Stimulated activated CD8-positive, alpha-beta memory T cell treated with anti-CD3 and anti-CD28 coated beads, Interleukin-4, amount 100 ng/mL, for 1 hour (primary cell): ENCODE measurements around the gene STXBP1.
A peak's percentile ranks its signal among the peaks of the same experiment; 100 is the strongest.
"Not testable (repeated sequence)": the region's sequence is repeated elsewhere in the genome, so short reads cannot be mapped to it uniquely, and the experiment has no call there.

ENCODE experiments used
- DNase-seq, 2 donors: peaks; one replicate each; pipeline ENCODE4 v3.0.0-alpha.2; 2020; ENCODE audit warnings: low read depth in 2 of 2, low spot score in 1 of 2

The STXBP1 gene

DNA sequence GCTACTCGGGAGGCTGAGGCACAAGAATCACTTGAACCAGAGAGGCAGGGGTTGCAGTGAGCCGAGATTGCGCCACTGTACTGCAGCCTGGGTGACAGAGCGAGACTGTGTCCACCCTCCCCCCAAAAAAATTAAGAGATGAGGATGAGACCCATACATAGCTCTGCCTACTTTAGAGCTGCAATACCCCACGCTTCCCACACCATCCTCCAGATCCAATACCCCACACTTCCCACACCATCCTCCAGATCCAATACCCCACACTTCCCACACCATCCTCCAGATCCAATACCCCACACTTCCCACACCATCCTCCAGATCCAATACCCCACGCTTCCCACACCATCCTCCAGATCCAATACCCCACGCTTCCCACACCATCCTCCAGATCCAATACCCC, 34.9 kb upstream of the STXBP1 start:
- DNase-seq, result not testable (repeated sequence)

DNA sequence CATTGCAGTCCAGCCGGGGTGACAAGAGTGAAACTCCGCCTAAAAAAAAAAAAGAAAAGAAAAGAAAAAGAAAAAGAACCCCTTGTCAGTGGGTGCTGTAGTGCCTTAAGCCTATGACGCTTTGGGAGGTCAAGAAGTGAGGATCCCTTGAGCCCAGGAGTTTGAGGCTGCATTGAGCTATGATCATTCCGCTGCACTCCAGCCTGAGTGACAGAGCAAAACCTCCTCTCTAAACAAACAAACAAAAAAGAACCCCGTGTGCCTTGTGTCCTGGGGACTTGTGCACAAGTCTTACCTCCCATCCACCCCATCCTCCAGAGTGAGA, 33.5 kb upstream of the STXBP1 start:
- no peak for DNase-seq

DNA sequence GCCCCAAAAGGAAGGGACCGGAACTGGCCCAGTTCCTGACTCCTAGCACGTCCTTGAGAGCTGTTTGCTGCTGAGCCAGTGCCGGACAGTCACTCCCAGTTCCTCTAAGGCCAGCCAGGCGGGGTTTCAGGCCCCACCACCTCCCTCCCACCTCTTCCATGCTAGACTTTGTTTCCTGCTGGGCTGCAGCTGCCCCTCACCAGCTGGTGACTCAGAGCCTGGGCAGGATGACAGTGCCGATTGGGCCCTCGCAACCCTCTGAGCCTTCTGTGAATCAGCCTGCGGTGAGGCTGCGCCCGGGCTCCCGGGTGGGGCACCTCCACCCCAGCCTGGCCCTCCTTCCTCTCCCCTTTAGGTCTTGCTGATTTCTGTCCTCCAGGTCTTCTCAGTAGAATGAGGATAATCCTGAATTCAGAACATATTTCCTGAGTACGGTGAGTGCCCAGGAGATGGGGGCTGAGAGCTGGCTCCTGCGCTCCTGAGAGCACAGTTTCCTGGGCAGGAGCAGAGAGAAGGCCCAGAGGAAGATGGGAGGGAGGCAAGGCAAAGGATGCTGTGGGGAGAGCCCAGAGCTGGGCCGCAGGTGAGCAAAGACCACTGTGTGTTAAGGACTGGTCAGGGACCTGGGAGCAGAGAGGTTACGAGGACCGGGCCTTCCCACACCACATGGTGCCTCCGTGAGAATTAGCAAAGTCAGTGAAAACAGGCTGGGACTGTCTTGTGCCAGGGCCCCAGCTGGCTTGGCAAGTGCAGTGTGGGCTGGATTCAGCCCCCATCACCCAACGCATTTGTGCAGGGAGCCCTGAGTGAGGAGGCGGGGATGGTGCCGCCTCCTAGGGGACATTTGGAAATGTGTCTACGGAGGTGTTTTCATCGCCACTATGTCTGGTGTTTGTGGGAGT, 32.9 kb upstream of the STXBP1 start:
- peak; percentile 48 to 65 for DNase-seq

DNA sequence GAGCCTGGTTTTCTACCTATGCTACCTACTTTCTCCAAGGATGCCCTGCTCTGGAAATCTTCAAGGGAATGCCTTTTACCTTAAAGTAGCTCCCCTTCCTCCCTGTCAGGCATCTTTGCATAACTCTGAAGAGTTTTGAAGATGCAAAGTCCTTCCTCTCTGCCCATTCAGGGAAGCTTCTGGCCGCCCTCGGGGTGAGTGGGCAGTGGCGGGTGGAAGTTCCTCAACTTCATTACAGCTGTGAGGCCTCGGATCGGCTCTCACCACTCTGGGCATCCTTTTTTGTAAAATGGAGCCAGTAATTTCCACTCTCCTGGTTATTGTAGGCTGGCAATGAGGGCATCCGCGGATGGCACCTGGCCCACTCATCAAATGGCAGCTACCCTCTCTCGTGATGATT, 31.7 kb upstream of the STXBP1 start:
- DNase-seq, result no peak

DNA sequence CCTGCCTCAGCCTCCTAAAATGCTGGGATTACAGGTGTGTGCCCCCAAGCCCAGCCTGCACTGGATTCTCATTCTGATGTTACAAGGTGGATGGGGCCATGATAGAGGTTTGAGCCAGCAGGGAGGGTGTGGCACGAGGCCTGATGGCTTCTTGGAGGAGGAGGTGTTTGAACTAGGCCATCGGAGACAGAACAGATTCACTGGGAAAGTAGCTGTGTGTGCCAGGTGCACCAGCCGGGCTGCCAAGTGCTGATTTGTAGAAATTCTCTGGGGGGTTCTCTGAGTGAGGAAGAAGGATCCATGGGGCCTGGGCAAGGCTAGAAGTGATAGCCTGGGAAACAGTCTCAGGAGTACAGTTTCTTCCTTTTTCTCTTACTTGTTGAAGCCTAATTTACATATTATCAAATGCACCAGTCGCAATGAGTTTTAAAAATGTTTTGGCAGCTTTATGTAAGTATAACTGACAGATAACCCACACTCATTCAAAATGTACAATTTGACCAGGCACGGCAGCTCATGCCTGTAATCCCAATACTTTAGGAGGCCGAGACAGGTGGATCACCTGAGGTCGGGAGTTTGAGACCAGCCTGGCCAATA, 31.1 kb upstream of the STXBP1 start:
- no peak for DNase-seq

DNA sequence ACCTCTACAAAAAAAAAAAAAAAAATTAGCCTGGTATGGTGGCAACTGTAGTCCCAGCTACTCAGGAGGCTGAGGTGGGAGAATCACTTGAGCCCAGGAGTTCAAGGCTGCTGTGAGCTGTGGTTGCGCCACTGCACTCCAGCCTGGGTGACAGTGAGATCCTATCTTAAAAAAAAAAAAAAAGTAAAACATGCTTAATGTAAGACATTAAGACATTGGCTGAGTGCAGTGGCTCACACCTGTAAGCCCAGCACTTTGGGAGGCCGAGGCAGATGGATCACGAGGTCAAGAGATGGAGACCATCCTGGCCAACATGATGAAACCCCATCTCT, 27.6 kb upstream of the STXBP1 start:
- DNase-seq, result not testable (repeated sequence)

DNA sequence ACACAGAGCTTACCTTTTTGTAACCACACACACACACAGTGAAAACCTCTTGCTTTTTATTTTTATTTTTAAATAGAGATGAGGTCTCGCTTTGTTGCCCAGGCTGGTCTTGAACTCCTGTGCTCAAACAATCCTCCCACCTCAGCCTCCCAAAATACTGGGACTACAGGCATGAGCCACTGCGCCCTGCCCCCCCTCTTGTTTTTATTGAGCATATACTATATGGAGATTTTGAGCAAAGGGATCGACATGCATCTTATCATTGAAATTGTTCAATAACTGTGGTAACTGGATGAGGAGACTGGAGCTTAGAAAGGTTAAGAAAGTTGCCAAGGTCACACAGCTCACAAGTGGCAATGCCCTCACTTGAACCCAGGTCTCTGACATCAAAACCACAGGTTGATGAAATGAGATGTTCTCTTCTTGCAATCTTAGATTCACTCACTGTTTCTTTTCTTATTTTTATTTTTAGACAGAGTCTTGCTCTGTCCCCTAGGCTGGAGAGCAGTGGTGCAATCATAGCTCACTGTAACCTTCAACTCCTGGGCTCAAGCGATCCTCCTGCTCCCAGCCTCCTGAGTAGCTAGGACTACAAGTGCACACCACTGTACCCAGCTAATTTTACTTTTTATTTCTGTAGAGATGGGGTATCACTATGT, 26.8 kb upstream of the STXBP1 start:
- DNase-seq, result no peak

DNA sequence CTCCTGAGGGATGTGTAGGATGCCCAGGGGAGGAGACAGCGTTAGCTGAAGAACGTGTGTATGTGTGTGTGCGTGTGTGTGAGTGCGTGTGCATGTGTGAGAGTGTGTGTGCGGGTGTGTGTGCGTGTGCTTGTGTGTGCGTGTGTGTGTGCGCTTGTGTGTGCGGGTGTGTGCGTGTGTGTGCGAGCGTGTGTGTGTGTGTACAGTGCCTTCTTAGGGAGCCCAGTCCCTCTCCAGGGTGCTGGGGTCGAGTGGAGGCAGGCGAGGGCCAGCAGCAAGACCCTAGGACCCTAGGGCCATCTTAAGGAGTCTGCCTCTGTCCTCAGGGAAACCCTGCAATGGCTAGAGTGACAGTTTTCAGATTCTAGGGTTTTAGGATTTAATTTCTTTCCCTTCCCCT, 26.0 kb upstream of the STXBP1 start:
- no peak for DNase-seq

DNA sequence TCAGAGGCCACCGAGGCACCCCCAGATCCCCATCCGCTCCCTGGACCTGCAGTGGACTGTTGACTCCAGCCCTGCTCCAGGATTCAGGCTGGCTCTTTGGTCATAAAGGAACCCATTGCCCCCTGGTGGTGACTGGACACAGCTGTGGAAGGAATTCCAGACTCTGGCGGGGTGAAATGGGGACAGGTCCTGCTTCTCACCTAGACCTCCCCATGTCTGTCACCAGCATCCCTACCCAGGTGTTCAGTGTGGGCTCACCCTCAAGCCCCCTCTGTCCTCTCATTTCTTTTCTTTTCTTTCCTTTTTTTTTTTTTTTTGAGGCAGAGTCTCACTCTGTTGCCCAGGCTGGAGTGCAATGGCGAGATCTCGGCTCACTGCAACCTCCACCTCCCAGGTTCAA, 25.5 kb upstream of the STXBP1 start:
- peak in 1 of 2 donors; percentile 38 for DNase-seq

DNA sequence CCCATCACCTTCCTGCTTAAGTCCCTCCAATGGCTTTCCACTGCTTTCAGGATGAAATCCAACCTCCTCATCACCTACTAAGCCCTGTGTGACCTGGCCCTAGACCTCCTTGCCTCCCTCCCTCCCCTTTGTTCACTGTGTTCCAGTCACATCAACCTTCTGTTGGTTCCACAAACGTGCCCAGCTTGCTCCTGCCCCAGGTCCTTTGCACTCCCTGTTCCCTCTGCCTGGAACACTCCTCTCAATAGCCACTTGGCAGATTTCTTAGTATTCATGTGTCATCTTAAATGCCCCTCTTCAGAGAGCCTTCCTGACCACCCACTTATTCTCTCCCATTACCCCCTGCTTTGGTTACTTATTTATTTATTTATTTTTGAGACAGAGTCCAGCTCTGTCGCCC, 24.1 kb upstream of the STXBP1 start:
- DNase-seq, result no peak

DNA sequence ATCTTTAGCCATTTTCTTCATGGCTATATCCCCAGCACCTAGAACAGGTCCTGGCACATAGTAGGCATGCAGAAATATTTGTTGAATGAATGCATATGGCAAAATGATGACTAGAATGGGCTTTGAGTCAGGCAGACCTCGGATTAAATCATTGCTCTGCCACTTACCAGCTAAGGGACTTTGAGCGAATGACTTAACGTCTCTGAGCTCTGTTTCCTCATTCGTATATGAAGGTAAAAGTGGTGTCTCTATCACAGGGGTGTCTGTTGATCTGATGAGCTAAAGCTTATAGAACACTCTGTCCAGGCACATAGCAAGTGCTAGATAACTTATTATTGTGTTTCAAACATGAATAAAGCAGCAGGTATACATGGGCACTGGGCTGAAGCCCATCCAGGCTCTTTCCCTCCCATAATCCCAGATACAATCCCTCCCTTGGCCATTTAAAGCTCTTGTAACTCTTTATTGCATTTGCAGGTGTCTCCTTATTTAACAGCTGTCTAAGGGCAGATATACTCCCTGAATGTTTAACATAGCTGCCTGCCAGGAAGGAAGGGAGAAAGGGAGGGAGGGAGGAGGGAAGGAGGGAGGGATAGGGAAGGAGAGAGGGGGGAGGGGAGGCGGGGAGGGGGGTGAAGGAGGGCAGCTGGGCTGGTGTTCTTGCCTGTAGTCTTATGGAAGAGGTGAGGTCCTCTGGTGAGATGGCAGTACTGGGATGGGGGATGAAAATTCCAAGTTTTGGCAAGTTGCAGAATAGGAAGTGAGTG, 23.2 kb upstream of the STXBP1 start:
- no peak for DNase-seq

DNA sequence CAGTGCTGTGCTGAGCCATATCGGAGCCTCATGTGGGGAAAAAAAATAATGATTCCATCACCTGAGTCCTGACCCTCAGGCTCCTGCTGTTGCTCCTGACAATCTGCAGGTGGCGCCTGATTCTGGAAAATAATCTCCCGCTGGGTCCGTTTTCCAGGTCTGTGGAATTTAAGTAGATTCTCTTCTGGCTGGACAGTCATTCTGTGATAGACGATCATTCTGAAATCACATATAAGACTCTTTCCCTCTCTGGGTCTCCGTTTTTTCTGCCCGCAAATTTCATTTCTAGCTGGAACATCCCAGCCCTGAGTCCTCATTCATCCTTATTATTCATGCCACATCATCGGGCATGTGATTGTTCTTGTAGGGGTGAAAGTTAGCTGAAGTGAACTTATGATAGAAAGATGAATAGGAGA, 22.1 kb upstream of the STXBP1 start:
- no peak for DNase-seq

DNA sequence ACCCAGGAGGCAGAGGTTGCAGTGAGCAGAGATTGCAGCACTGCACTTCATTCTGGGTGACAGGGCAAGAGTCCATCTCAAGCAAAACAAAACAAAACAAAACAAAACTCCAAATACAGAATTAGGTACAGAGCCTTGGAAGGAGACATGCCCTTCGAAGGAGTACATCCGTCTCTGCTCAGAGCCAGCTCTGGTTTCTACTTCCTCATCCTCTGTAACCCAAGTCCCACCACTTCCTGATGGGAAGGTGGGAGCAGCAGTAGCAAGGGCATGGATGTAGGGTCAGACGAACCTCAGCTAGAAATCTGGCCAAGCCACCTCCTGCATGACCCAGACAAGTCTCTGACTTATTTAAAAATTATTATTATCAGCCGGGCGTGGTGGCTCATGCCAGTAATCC, 16.5 kb upstream of the STXBP1 start:
- DNase-seq, result no peak

DNA sequence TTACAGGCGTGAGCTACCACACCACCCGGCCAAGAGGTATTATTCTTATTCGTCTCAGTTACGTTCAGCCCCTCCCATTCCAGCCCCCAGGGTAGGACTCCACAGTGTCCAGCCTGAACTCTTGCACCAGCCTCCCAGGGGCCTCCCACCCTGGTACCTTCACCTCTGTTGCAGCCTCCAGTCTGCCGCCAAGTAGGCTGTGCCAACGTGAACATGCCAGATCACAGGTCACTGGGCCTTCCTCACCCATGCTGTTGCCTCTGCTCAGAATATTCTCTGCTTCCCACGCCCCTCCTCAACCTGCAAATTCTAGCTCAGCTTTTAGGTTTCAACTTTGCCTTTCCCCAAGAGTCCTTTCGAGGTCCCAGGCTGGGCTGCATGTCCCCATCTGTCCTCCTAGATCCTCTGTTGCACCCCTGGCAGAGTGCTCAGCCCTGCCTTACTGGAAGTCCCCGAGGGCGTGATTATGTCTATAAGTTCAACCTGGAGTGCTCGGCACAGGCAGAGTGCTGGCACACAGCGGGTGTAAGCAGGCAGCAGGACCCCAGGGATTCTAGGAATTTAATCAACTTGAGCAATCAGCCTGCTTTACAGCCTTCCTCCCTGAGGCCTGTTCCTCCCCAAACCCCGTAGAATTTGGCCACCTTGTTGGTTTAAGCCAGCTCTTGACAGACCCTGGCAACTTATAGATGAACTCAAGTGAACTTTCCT, 13.1 kb upstream of the STXBP1 start:
- no peak for DNase-seq

DNA sequence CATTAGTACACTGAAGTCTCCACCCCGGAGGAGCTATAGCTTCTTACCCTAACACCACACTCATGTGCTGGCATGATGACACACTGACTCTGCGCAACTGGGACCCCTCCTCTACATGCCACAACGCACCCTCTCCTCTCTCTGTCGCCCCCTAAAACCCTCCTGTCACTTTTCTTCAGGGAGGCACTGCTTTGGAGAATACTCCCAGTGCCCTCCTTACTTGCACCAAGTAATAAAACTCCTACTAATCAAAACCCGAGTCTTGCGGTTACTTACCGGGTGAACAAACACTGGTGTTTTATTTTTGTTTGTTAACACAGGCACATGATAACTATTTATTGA, 12.6 kb upstream of the STXBP1 start:
- no peak for DNase-seq

DNA sequence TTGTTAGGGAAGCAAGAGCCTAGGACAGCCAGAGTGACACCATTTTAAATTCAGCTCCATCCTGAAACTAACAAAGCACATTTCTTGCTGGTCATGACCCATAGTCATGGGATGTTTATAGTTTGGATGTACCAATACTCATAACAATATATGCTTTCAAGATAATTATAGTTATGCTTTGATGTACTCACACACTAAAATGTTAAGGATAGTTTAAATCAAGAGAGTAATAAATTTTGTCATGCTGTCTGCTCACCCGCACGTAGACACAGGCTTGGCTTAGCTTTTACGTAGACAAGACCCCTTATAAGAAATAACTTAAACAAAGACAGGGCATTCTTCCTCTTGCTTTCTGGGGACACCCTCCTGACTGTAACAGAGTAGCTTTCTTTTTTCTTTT, 8.9 kb upstream of the STXBP1 start:
- no peak for DNase-seq

DNA sequence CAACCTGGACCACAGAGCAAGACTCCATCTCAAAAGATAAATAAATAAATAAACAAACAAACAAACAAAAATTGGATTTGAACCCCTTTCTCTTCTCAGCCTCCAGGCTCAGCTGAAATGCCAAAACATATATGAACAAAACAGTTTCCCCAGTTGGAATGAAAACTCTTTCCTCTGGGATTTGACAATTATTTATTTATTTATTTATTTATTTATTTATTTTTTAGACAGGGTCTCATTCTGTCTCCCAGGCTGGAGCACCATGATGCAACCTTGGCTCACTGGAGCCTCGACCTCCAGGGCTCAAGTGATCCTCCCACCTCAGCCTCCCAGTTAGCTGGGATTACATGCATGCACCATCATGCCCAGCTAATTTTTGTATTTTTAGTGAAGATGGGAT, 6.0 kb upstream of the STXBP1 start:
- DNase-seq, result no peak

DNA sequence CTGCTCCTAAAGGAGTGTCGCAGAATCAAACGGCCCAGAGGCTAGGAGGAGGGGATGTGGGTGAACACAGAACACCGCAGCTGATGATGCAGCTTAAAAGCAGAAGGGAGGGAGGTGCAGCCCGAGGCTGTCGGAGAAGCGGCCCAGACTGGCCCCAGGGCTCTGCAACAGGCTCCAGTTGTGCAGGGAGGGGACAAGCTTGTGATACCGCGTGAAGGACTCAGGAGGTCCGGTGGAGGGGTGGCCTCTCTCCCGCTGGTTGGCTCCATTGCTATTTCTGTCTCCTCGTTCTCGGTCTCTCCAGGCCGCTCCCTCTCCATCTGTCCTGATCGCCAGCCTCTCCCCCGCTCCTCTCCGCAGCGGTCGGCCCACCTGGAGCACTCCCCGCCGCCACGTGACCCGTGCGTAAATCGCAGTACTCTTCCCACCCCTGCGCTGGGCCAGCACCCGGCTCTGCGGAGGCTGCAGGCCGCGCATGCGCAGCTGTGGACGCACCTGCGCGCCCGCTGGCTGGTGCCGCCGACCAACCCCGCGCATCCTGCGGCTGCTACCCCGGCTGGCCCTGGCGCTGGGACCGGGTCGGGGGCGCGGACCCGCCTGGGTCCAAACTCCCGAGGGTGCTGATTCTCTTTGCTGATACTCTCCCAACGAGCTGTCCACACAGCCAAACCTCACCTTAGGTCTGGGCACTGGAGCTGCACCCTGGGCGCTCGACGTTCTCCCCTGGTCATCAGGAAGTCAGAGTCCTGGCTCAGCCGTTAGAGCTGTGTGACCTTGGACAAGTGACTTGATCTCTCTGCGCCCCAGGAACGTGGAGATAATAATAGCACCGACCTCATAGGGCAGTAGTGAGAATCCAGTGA, 3.7 kb upstream of the STXBP1 start:
- peak; percentile 33 to 53 for DNase-seq

DNA sequence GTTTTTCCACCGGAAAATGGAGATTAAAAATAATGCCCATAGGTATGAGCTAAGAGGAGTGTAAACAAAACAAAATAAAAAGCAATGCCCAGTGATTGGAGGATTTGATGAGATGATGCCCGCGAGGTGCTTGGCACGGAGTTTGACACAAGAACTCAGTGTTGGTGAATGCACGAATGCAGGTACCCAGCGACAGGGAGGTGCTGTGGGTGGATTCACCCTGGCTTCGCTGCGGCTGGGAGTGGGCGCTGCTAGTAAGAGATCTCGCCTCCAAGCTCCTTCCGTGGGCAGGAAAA, 526 bp upstream of the STXBP1 start:
- no peak for DNase-seq

DNA sequence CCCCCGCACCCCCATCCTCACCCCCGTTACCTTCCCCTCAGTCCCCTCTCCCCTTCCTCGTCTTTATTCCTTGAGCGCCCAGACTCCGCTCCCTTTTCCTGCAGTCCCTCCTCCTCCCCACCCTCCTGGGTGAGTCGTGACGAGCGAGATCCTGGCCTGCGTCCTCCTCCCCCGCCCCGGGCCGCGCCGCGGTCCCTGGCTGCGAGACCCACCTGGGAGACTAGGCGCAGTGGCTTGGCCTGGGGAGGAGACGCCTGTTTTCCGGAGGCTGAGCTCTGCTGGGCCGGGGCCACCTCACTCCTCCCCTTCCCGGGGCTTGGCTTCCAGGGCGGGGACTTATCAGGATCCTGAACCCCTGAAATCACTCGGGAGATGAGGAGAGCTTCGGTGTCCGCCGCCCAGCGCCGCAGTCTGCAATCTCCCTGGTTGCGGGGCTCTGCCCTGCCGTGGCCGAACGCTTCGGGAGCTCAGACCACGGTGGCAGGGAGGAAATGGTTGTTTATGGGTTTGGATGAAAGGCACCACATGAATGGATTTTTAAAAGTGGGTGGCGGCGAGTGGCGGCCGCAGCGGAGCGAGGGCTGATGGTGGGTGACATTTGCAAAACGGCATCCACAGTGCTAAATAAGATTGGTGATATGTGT, 984 bp downstream of the STXBP1 start:
- no peak for DNase-seq
